ENCODE data around the gene DLGAP4.

DLGAP4 gene

DNA sequence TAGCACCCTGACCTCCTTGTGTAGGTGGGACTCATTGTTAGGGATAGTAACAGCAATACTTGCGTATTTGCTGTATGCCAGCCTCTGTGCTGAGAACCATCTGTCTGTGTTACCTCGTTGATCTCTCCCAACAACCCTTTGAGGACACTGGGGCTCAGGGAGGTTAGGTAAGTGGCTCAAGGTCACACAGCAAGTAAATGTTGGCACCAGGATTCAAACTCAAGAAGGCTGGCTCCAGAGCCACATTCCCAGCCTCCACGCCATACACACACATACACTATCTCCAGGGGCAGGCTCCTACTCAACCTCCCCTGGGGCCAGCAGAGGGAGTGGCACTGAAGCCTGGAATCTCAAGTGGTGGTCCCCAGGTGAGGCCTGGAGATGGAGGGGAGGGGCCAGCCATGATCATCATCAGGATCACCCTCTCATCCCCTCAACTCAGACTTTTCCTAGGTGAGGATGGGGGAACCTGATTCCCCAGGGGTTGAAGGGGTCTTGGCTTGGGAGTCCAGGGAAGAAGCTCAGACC is 109.4 kb downstream of the DLGAP4 start:
- no peak for DNase-seq (ENCODE audit: low read depth, low spot score)
- TF ChIP-seq, protein P1, sequence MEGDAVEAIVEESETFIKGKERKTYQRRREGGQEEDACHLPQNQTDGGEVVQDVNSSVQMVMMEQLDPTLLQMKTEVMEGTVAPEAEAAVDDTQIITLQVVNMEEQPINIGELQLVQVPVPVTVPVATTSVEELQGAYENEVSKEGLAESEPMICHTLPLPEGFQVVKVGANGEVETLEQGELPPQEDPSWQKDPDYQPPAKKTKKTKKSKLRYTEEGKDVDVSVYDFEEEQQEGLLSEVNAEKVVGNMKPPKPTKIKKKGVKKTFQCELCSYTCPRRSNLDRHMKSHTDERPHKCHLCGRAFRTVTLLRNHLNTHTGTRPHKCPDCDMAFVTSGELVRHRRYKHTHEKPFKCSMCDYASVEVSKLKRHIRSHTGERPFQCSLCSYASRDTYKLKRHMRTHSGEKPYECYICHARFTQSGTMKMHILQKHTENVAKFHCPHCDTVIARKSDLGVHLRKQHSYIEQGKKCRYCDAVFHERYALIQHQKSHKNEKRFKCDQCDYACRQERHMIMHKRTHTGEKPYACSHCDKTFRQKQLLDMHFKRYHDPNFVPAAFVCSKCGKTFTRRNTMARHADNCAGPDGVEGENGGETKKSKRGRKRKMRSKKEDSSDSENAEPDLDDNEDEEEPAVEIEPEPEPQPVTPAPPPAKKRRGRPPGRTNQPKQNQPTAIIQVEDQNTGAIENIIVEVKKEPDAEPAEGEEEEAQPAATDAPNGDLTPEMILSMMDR (IDR thresholded peaks at IDR 0.05; ENCODE audit: low read depth, low read length): no peak
- in situ Hi-C loops (cut with HindIII; ENCODE audit: low sequenced_read_pairs): no loop called here
- no peak overlapping the region for H3K4me3 ChIP-seq (ENCODE audit: low read depth, low read length)

DNA sequence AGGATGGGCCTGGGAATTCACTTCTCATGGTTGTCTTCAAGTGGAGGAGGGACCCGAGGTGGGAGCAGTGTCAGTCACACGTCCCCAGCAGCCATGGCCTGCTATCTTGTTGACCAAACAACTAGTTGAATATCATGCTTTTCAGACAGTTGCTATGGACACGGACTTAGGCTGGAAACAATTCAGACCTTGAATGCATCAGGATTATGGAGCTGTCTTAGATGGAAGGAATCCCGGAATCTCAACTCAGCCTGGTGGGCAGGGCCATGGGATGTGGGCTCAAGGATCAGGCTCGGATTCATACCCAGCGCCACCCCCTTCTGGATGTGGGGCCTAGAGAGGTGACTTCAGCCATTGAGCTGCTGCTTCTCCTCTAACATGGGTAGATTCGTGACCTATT is 112.6 kb downstream of the DLGAP4 start:
- in situ Hi-C loops (cut with HindIII; ENCODE audit: low sequenced_read_pairs): no loop called here
- TF ChIP-seq, protein P1 (IDR thresholded peaks at IDR 0.05; ENCODE audit: low read depth, low read length): no peak
- no peak overlapping the region for H3K4me3 ChIP-seq (ENCODE audit: low read depth, low read length)
- DNase-seq (ENCODE audit: low read depth, low spot score): no peak

DNA sequence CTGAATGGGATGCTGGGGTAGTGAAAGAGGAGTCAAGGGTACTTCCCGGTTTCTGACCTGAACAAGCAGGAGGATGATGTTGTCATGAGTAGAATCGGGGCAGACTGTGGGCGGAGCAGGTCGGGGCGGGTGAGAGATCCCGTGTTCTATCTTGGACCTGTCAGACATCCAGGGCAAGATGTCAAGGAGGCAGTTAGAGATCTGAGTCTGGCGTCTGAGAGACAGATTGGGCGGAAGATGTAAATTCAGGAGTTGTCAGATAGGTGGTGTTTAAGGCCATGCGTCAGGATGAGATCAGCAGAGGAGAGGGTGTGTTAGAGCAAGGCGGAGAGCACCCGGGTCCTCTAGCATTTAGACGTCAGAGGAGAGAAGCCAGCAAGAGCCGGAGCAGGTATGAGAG is 115.5 kb downstream of the DLGAP4 start:
- TF ChIP-seq, protein P1 (IDR thresholded peaks at IDR 0.05; ENCODE audit: low read depth, low read length): no peak

DNA sequence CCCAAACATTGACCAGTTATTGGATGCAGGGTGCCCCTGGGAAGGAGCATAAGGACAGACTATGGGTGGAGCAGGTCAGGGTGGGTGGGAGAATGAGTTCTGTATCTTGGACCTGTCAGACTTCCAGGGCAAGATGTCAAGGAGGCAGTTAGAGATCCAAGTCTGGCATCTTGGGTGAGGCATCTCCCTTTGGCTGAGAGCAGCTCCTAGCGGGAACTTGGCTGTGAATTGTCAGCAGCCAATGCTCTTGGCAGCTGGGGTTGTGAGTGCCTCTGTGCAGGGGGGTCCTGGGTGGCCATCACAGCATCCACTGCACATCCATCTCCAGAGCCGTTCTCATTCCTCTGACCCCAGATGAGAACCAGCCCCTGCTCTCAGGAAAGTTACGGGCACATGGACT is 118.2 kb downstream of the DLGAP4 start:
- TF ChIP-seq, protein P1 (IDR thresholded peaks at IDR 0.05; ENCODE audit: low read depth, low read length): no peak
- DNase-seq (ENCODE audit: low read depth, low spot score): no peak
- in situ Hi-C loops (cut with HindIII; ENCODE audit: low sequenced_read_pairs): no loop called here
- H3K4me3 ChIP-seq (ENCODE audit: low read depth, low read length): no peak overlapping the region

More for the DNA sequence above, 115.5 kb downstream of the DLGAP4 start:
- in situ Hi-C loops (cut with HindIII; ENCODE audit: low sequenced_read_pairs): no loop called here
- no peak overlapping the region for H3K4me3 ChIP-seq (ENCODE audit: low read depth, low read length)
- no peak for DNase-seq (ENCODE audit: low read depth, low spot score)

DNA sequence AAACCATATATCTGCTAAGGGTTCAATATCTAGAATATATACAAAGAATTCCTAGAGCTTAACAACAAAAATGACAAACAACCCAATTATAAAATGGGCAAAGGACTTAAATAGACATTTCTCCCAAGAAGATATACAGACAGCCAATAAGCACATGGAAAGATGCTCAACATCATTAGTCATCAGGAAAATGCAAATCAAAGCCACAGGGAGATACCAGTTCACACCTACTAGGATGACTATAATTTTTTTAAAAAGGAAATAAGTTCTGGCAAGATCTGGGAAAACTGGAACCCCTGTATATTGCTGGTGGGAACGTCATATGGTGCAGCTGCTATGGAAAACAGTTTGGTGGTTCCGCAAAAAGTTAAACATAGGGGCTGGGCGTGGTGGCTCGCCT is 119.0 kb downstream of the DLGAP4 start:
- in situ Hi-C loops (cut with HindIII; ENCODE audit: low sequenced_read_pairs): no loop called here
- no peak overlapping the region for H3K4me3 ChIP-seq (ENCODE audit: low read depth, low read length)
- DNase-seq (ENCODE audit: low read depth, low spot score): no peak
- TF ChIP-seq, protein P1 (IDR thresholded peaks at IDR 0.05; ENCODE audit: low read depth, low read length): no peak

DNA sequence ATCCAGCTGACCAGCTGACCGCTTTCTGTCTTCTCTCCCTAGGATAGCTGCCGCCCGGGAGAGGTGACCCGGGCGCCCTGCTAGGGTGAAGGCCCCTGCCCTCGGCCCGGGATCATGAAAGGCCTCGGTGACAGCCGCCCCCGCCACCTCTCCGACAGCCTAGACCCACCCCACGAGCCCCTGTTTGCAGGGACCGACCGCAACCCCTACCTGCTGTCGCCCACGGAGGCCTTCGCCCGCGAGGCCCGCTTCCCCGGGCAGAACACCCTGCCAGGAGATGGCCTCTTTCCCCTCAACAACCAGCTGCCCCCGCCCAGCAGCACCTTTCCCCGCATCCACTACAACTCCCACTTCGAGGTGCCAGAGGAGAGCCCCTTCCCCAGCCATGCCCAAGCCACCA is 125.5 kb downstream of the DLGAP4 start:
- TF ChIP-seq, protein P1 (IDR thresholded peaks at IDR 0.05; ENCODE audit: low read depth, low read length): no peak
- H3K4me3 ChIP-seq (ENCODE audit: low read depth, low read length): no peak overlapping the region
- no peak for DNase-seq (ENCODE audit: low read depth, low spot score)
- in situ Hi-C loops (cut with HindIII; ENCODE audit: low sequenced_read_pairs): no loop called here

DNA sequence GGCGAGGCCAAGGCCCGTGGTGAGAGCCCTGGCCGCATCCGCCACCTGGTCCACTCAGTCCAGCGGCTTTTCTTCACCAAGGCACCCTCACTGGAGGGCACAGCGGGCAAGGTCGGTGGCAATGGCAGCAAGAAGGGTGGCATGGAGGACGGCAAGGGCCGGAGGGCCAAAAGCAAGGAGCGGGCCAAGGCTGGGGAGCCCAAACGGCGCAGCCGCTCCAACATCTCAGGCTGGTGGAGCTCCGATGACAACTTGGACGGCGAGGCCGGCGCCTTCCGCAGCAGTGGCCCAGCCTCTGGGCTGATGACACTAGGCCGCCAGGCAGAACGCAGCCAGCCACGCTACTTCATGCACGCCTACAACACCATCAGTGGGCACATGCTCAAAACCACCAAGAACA is 126.0 kb downstream of the DLGAP4 start:
- DNase-seq (ENCODE audit: low read depth, low spot score): no peak
- in situ Hi-C loops (cut with HindIII; ENCODE audit: low sequenced_read_pairs): no loop called here
- TF ChIP-seq, protein P1 (IDR thresholded peaks at IDR 0.05; ENCODE audit: low read depth, low read length): no peak
- no peak overlapping the region for H3K4me3 ChIP-seq (ENCODE audit: low read depth, low read length)

Measured in astrocyte of the spinal cord (primary cell).